IMR-90 (cell line): ENCODE measurements around the gene UNC13B. TPM values are rescaled to one million over a fixed set of nuclear protein-coding genes. Genes with fewer than 3 reads are reported as not detected.

Source experiments
- ATAC-seq: fragments of 200-7000 bp; cut with Tn5 transposase; 2 replicates; pipeline ENCODE4 v1.9.1; 2020; ENCODE audit warnings: low read depth, mild to moderate bottlenecking, moderate library complexity
- BruUV-seq: library from RNA; stranded (reverse); fragments of 400-500 nt; replicated peaks from 2 replicates; lab custom pipeline; 2021; lab: Mats Ljungman, UMichigan
- CTCF ChIA-PET: fragments of 300-600 bp; formaldehyde crosslinking; extraction: SDS; loops from one replicate; lab custom pipeline; 2021; ENCODE audit warnings: antibody characterized with exemption; lab: Yijun Ruan, JAX
- POLR2A ChIA-PET: fragments of 300-600 bp; sonication (Branson Sonifier 250); formaldehyde crosslinking; loops from one replicate; lab custom pipeline; 2022; ENCODE audit warnings: antibody characterized with exemption; ENCODE audit not compliant: unreplicated experiment; lab: Charles Lee
- DNase-seq: peaks from one replicate; pipeline ENCODE4 v3.0.0; 2013
- H2AFZ ChIP-seq: replicated peaks from 2 replicates; pipeline ENCODE3; 2013; ENCODE audit warnings: low read length, mild to moderate bottlenecking; ENCODE audit not compliant: poor library complexity
- H2AK5ac ChIP-seq: 2 replicates; pipeline ENCODE4 v1.6.1; 2013; ENCODE audit warnings: low read depth, low read length, inconsistent platforms
- H2AK9ac ChIP-seq: replicated peaks from 2 replicates; pipeline ENCODE3; 2013; ENCODE audit warnings: mild to moderate bottlenecking, low read depth, low read length, moderate library complexity; ENCODE audit not compliant: poor library complexity
- H2BK120ac ChIP-seq: 2 replicates; pipeline ENCODE4 v1.6.1; 2013; ENCODE audit warnings: low read depth, low read length, inconsistent platforms
- H2BK15ac ChIP-seq: 3 replicates; pipeline ENCODE4 v1.6.1; 2013; ENCODE audit warnings: low read depth, low read length, inconsistent platforms
- H2BK20ac ChIP-seq: 2 replicates; pipeline ENCODE4 v1.6.1; 2013; ENCODE audit warnings: low read depth, mild to moderate bottlenecking, inconsistent platforms, low read length, moderate library complexity
- H2BK5ac ChIP-seq: 2 replicates; pipeline ENCODE4 v1.6.1; 2013; ENCODE audit warnings: mild to moderate bottlenecking, low read depth, low read length, inconsistent platforms; ENCODE audit not compliant: poor library complexity, severe bottlenecking
- H3K14ac ChIP-seq: replicated peaks from 2 replicates; pipeline ENCODE4 v1.6.1; 2013; ENCODE audit warnings: low read depth, low read length, inconsistent platforms
- H3K18ac ChIP-seq: 2 replicates; pipeline ENCODE4 v1.6.1; 2013; ENCODE audit warnings: low read depth, low read length, control low read depth
- H3K23ac ChIP-seq: 2 replicates; pipeline ENCODE4 v1.6.1; 2013; ENCODE audit warnings: low read depth, low read length, inconsistent platforms
- H3K27ac ChIP-seq: 2 replicates; pipeline ENCODE4 v1.5.1; 2013; ENCODE audit warnings: mild to moderate bottlenecking, control low read depth, low read length; ENCODE audit not compliant: insufficient read depth
- H3K27me3 ChIP-seq: 2 replicates; pipeline ENCODE4 v1.6.1; 2013; ENCODE audit warnings: low read length; ENCODE audit not compliant: control insufficient read depth, insufficient read depth
- H3K36me3 ChIP-seq: 2 replicates; pipeline ENCODE4 v1.6.1; 2013; ENCODE audit warnings: low read length, mixed read lengths; ENCODE audit not compliant: control insufficient read depth, insufficient read depth
- H3K4ac ChIP-seq: 2 replicates; pipeline ENCODE4 v1.6.1; 2013; ENCODE audit warnings: low read depth, low read length, inconsistent platforms
- H3K4me1 ChIP-seq: 2 replicates; pipeline ENCODE4 v1.6.1; 2013; ENCODE audit warnings: low read length, mixed read lengths; ENCODE audit not compliant: control insufficient read depth, insufficient read depth
- H3K4me2 ChIP-seq: 2 replicates; pipeline ENCODE4 v1.6.1; 2013; ENCODE audit warnings: low read depth, mild to moderate bottlenecking, control low read depth, low read length, moderate library complexity
- H3K4me3 ChIP-seq: 2 replicates; pipeline ENCODE4 v1.5.1; 2013; ENCODE audit warnings: low read depth, mild to moderate bottlenecking, control low read depth, low read length, moderate library complexity; ENCODE audit not compliant: insufficient read depth
- H3K56ac ChIP-seq: 2 replicates; pipeline ENCODE4 v1.6.1; 2013; ENCODE audit warnings: low read length, inconsistent platforms; ENCODE audit not compliant: insufficient read depth; ENCODE audit errors: extremely low read depth
- H3K79me1 ChIP-seq, 2 experiments: 2 replicates each; pipeline ENCODE4 v1.6.1; 2013; ENCODE audit warnings: low read length in 2 of 2, inconsistent platforms in 1 of 2, low read depth in 1 of 2
- H3K9ac ChIP-seq: 2 replicates; pipeline ENCODE4 v1.6.1; 2013; ENCODE audit warnings: low read depth, low read length, control low read depth
- H3K9me1 ChIP-seq: 2 replicates; pipeline ENCODE4 v1.6.1; 2013; ENCODE audit warnings: low read length, inconsistent platforms; ENCODE audit not compliant: insufficient read depth
- H3K9me3 ChIP-seq: 2 replicates; pipeline ENCODE4 v1.6.1; 2013; ENCODE audit warnings: low read length; ENCODE audit not compliant: control insufficient read depth, insufficient read depth
- H4K20me1 ChIP-seq: 2 replicates; pipeline ENCODE4 v1.6.1; 2013; ENCODE audit warnings: low read length, inconsistent platforms; ENCODE audit not compliant: insufficient read depth
- H4K5ac ChIP-seq: 2 replicates; pipeline ENCODE4 v1.6.1; 2013; ENCODE audit warnings: mild to moderate bottlenecking, low read depth, low read length, control low read depth
- H4K8ac ChIP-seq, 2 experiments: 2 replicates each; pipeline ENCODE4 v1.6.1; 2013; ENCODE audit warnings: low read depth in 2 of 2, low read length in 2 of 2, control low read depth in 1 of 2, inconsistent platforms in 1 of 2
- H4K91ac ChIP-seq: 2 replicates; pipeline ENCODE4 v1.6.1; 2013; ENCODE audit warnings: low read depth, low read length, inconsistent platforms; ENCODE audit not compliant: insufficient read depth
- BHLHE40 ChIP-seq: fragments of 150-350 bp; IDR thresholded peaks from 2 replicates; pipeline ENCODE4 v1.6.1; 2016; ENCODE audit warnings: mild to moderate bottlenecking, low read depth, low read length
- FOS ChIP-seq: fragments of 150-350 bp; IDR thresholded peaks from 2 replicates; pipeline ENCODE4 v1.6.1; 2016; ENCODE audit warnings: low read depth, low read length
- MAFK ChIP-seq: IDR thresholded peaks from 2 replicates; pipeline ENCODE4 v1.6.1; 2012; ENCODE audit warnings: low read depth, low read length, improper control_type of control experiment
- MAZ ChIP-seq: IDR thresholded peaks from 2 replicates; pipeline ENCODE4 v1.6.1; 2012; ENCODE audit warnings: low read depth, mild to moderate bottlenecking, low read length, improper control_type of control experiment, moderate library complexity, borderline replicate concordance
- MXI1 ChIP-seq: IDR thresholded peaks from 2 replicates; pipeline ENCODE4 v1.6.1; 2012; ENCODE audit warnings: low read depth, mild to moderate bottlenecking, low read length, moderate library complexity, borderline replicate concordance
- NFE2L2 ChIP-seq: fragments of 150-350 bp; IDR thresholded peaks from 2 replicates; pipeline ENCODE4 v1.6.1; 2016; ENCODE audit warnings: low read depth, mild to moderate bottlenecking, low read length
- POLR2A ChIP-seq: IDR thresholded peaks from 2 replicates; pipeline ENCODE4 v1.6.1; 2012; ENCODE audit warnings: mild to moderate bottlenecking, low read depth, low read length
- RAD21 ChIP-seq: IDR thresholded peaks from 2 replicates; pipeline ENCODE4 v1.6.1; 2012; ENCODE audit warnings: low read length, improper control_type of control experiment
- RFX5 ChIP-seq: IDR thresholded peaks from 2 replicates; pipeline ENCODE4 v1.8.0; 2012; ENCODE audit warnings: low read depth, mild to moderate bottlenecking, low read length, moderate library complexity
- SMC3 ChIP-seq: fragments of 150-350 bp; IDR thresholded peaks from 2 replicates; pipeline ENCODE4 v1.6.1; 2016; ENCODE audit warnings: low read depth, mild to moderate bottlenecking, antibody characterized with exemption, low read length, moderate library complexity
- WGBS, 2 experiments: methylation state at CpG; one replicate each; pipeline versions ENCODE4 v1.1.5 to v1.1.7; 2013; ENCODE audit warnings: missing lambda C conversion rate in 2 of 2; ENCODE audit not compliant: insufficient read length in 1 of 2; ENCODE audit errors: extremely low coverage in 2 of 2; 5-methylcytosine and 5-hydroxymethylcytosine counted together
- dilution Hi-C: fragments of 300-500 bp; cut with HindIII; formaldehyde crosslinking; loops from one replicate; pipeline ENCODE4 v1.14.3; 2018; ENCODE audit warnings: low sequenced_read_pairs; ENCODE audit not compliant: unreplicated experiment
- in situ Hi-C: fragments of 300-500 bp; cut with MboI; formaldehyde crosslinking; loops from 3 replicates; pipeline ENCODE4 v1.14.3; 2019; ENCODE audit warnings: low sequenced_read_pairs, inconsistent platforms, mixed read lengths
- intact Hi-C: fragments of 100-400 bp; cut with micrococcal nuclease; formaldehyde crosslinking; loops from 2 replicates; pipeline ENCODE4 v1.10.0; 2022
- polyA plus RNA-seq, 3 experiments: library from polyadenylated mRNA; depleted of rRNA; stranded (reverse); fragments of >200 nt; gene quantifications; 2 replicates each; pipeline ENCODE4 v1.2.3, GENCODE V29; 2012; ENCODE audit warnings: low replicate concordance in 1 of 3
- total RNA-seq: library from RNA; depleted of rRNA; stranded (reverse); fragments of >200 nt; gene quantifications from 2 replicates; pipeline ENCODE4 v1.2.3, GENCODE V29; 2012
- TF ChIP-seq, protein P1 (sequence below): conservative IDR thresholded peaks from 2 replicates; pipeline ENCODE4 v1.5.1; 2012; ENCODE audit warnings: mild to moderate bottlenecking, low read depth, low read length, improper control_type of control experiment

The UNC13B gene
- total and polyA plus RNA-seq, 2 of the 4 experiments (the other 2 are of a cell fraction), result 7.5 to 14.3 TPM

GRCh38 chr9:35262064-35262463 lies 100.3 kb downstream of the UNC13B start:
- in situ Hi-C loops, result loop anchor here (10.0 kb wide), 1 partner anchor 137 kb away; no protein-coding TSS in a partner anchor

More at GRCh38 chr9:35262064-35262463, 100.3 kb downstream of the UNC13B start:
- no peak overlapping the region for H4K5ac ChIP-seq
- no peak overlapping the region for H3K4me3 ChIP-seq
- TF ChIP-seq SMC3 (no peak), MAZ (no peak), NFE2L2 (no peak), BHLHE40 (no peak), MAFK (no peak), RAD21 (no peak), FOS (no peak), MXI1 (no peak), RFX5 (no peak), POLR2A (no peak)
- TF ChIP-seq, protein P1, sequence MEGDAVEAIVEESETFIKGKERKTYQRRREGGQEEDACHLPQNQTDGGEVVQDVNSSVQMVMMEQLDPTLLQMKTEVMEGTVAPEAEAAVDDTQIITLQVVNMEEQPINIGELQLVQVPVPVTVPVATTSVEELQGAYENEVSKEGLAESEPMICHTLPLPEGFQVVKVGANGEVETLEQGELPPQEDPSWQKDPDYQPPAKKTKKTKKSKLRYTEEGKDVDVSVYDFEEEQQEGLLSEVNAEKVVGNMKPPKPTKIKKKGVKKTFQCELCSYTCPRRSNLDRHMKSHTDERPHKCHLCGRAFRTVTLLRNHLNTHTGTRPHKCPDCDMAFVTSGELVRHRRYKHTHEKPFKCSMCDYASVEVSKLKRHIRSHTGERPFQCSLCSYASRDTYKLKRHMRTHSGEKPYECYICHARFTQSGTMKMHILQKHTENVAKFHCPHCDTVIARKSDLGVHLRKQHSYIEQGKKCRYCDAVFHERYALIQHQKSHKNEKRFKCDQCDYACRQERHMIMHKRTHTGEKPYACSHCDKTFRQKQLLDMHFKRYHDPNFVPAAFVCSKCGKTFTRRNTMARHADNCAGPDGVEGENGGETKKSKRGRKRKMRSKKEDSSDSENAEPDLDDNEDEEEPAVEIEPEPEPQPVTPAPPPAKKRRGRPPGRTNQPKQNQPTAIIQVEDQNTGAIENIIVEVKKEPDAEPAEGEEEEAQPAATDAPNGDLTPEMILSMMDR, result no peak
- no peak overlapping the region for H4K91ac ChIP-seq
- H2AK9ac ChIP-seq, result no peak overlapping the region
- no peak overlapping the region for H3K4me2 ChIP-seq
- no peaks in the 10 kb centered on the region for H3K79me1 ChIP-seq
- H2BK5ac ChIP-seq, result no peak overlapping the region
- POLR2A ChIA-PET, result no interaction called here
- H2BK120ac ChIP-seq, result no peak overlapping the region
- H2BK15ac ChIP-seq, result no peak overlapping the region
- no peaks in the 10 kb centered on the region for H4K20me1 ChIP-seq
- H2AK5ac ChIP-seq, result no peak overlapping the region
- H3K23ac ChIP-seq, result no peak overlapping the region
- no peaks in the 10 kb centered on the region for H3K9me1 ChIP-seq
- no peak overlapping the region for H2AFZ ChIP-seq
- no peak overlapping the region for H2BK20ac ChIP-seq
- 92% methylated on average over 2 of the region's 2 CpGs; no CpG with 5 or more reads in 1 of the 2 experiments for WGBS, 2 experiments
- BruUV-seq, result no TSS peak
- no peak overlapping the region for H3K9ac ChIP-seq
- H3K4me1 ChIP-seq, result no peaks in the 10 kb centered on the region
- H3K4ac ChIP-seq, result no peak overlapping the region
- DNase-seq, result no peak
- H3K56ac ChIP-seq, result no peak overlapping the region
- H3K27ac ChIP-seq, result no peak overlapping the region
- no peaks in the 10 kb centered on the region for H3K9me3 ChIP-seq
- CTCF ChIA-PET, result no interaction called here
- ATAC-seq, result no peak
- H4K8ac ChIP-seq, result no peak overlapping the region
- H3K36me3 ChIP-seq, result no peaks in the 10 kb centered on the region
- H3K27me3 ChIP-seq, result no peaks in the 10 kb centered on the region
- no peak overlapping the region for H3K14ac ChIP-seq
- dilution Hi-C loops, result no loop called here
- intact Hi-C loops, result no loop called here
- H3K18ac ChIP-seq, result no peak overlapping the region
